HG03378 (cell line): ENCODE results near the gene HOXA3.

Source experiments
- ATAC-seq: cut with Tn5 transposase; IDR thresholded peaks from one replicate; pipeline ENCODE4 v1.9.1; 2021; ENCODE audit warnings: mild to moderate bottlenecking, moderate library complexity; ENCODE audit not compliant: unreplicated experiment

HOXA3 gene

GRCh38 chr7:27116962-27117886 lies 35.2 kb downstream of the HOXA3 start:
- ATAC-seq = no peak

- no peak for ATAC-seq
These were observed 36.1 kb downstream of the HOXA3 start for GRCh38 chr7:27116031-27116961.

- no peak for ATAC-seq
These were observed 37.0 kb downstream of the HOXA3 start for GRCh38 chr7:27115221-27116026.

- no peak for ATAC-seq
These were observed 37.5 kb downstream of the HOXA3 start for GRCh38 chr7:27114881-27115220.

- no peak for ATAC-seq
These were observed 38.2 kb downstream of the HOXA3 start for GRCh38 chr7:27113991-27114769.

DNA sequence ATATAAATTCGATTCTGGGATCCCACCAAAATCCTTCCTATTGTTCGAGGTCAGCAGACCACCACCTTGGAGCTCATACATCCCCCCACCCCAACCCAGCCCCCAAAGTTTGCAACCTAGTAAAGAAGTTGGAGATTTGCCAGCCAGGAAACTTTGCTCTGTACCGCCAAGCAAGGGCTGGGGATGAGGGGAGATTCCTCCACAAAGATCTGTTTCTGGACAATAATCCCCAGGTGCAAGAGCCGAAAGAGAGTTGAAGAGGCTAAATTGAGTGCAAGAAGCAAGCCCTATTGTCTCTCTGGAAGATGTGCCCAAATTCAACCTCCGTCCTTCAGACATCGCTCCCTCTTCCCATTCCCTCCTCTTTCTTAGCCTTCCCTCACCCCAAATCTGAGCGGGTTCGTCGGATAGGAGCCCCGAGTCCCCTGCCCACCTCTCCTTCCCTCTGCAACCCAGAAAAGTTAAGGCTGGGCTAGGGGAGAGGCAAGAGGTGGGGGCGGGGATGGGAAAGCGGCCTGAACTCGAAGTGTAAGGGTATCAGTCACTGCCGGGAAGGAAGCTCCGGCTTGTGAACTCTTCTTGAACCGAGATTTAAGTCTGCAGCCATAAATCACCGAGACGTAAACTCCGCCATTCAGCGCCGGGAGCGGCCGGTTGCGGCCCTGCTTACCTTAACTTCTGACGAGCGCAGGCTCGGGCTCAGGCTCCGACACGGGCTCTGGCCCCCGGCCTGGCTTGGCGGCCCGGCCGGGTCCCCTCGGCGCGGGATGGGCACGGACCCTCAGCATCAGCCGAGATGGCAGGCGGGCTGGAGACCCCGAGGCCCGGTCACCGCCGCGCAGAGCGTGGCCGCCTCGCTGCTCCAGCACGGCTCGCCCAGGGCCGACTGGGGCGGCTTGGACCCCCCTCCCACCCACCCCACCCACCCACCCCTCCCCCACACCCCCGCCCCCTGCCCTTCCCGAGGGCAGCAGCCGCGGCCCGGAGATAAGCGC lies 39.1 kb downstream of the HOXA3 start:
- ATAC-seq = no peak

DNA sequence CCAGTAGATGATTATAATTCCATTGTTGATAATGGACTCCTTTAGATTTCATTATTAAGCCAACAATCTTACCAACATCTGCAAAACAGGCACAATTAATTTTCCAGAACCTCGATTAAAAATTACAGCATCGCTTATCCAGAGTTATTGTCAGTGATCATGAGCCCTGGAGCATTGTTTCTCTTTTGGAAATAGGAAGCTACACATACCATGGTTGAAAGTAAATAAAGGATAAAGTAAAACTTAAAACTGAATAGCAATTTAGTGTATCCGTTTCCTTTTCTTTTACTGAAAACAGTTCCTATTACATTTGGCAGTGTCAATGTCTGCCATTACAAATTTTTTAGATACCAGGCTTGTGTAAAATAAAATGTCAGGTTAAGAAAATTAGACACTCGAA lies 40.0 kb downstream of the HOXA3 start:
- ATAC-seq = no peak

DNA sequence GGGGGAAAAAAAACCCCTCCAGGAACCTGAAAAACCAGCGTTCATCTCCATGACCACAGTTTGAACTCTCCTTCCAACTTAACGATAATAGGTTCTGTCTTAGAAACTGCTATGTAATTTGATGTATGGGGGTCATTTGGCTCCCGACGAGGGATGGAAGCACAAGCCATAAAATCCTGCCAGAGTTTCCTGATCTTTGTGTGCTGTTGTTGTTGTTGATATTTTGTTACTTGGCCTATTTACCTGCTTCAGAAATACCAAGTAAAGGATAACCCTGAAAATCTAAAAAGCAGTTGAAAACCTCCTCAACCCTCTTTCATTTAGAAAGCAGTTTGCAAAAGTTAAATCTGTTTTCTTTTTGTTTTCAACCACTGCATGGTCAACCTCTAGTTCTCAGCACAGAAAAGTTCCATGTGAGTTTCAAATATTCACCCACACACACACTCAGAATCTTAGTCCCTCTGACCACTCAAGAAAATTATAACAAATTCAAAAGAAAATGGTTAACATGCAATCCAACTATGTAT lies 40.6 kb downstream of the HOXA3 start:
- ATAC-seq = no peak

GRCh38 chr7:27111042-27111750 lies 41.2 kb downstream of the HOXA3 start:
- ATAC-seq = no peak

GRCh38 chr7:27110186-27111031 lies 42.0 kb downstream of the HOXA3 start:
- ATAC-seq = no peak

GRCh38 chr7:27109466-27110185 lies 42.8 kb downstream of the HOXA3 start:
- ATAC-seq = no peak

GRCh38 chr7:27108390-27109127 lies 43.8 kb downstream of the HOXA3 start:
- ATAC-seq = no peak

DNA sequence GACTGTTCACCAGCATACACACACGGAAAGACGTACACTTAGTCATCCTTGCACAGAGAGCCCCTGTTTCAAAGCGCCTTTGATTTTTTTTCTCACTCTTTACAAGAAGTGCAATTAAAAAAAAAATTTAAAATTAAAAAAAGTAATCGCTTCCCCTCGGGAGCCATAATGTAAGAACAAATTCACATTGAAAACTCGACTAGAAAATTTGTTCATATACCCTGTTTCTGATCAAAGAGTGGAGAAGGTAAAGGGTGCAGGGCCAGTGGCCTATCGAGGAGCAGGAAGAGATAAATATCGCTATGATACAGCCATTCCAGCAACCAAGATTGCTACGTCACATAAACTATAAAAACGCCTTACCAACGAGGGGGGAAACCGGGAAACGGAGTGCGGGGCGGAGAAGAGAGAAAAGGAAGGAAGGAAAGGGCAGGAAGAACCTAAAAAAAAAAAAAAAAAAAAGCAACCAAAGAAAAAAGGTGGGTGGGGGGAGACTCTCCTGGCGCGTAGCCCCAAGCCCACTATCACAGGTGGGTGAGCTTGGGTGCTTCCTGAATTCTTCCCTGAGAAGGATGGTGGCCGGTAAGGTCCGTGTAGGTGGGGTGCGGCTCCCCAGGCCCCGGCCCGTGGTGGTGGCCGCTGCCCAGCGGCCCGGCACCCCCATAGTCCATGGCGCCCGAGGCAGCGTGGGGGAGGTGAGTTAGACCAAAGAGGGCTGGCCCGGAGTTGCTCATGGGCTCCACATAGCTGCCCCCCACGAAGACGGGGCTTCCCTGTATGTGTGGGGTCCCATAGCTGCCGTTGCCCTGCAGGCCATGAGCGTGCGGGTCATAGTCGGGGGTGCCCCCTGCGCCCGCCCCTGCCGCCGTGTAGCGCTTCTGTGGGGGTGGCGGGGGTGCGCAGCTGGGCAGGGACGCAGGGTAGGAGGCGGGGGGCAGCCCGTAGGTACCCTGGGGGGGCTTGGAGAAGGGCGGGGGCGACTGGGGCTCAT lies 44.7 kb downstream of the HOXA3 start:
- ATAC-seq = no peak

GRCh38 chr7:27106901-27107240 lies 45.5 kb downstream of the HOXA3 start:
- ATAC-seq = no peak
